GM12891 (cell line): Measurements from ENCODE around the gene CRISP1.

ENCODE experiments used
- PAX5 ChIP-seq: IDR thresholded peaks from 2 replicates; pipeline ENCODE4 v1.6.1; 2011; ENCODE audit warnings: low read length, moderate library complexity, mild to moderate bottlenecking; ENCODE audit not compliant: insufficient read depth, severe bottlenecking
- POLR2A ChIP-seq: IDR thresholded peaks from 2 replicates; pipeline ENCODE4 v1.6.1; 2011; ENCODE audit warnings: low read depth, low read length, control low read depth
- POLR2AphosphoS5 ChIP-seq: IDR thresholded peaks from 2 replicates; pipeline ENCODE4 v1.6.1; 2011; ENCODE audit warnings: low read depth, low read length, control low read depth
- SPI1 ChIP-seq: IDR thresholded peaks from 2 replicates; pipeline ENCODE4 v1.6.1; 2011; ENCODE audit warnings: low read depth, low read length, control low read depth
- TAF1 ChIP-seq: IDR thresholded peaks from 2 replicates; pipeline ENCODE4 v1.6.1; 2011; ENCODE audit warnings: low read depth, low read length, control low read depth

DNA sequence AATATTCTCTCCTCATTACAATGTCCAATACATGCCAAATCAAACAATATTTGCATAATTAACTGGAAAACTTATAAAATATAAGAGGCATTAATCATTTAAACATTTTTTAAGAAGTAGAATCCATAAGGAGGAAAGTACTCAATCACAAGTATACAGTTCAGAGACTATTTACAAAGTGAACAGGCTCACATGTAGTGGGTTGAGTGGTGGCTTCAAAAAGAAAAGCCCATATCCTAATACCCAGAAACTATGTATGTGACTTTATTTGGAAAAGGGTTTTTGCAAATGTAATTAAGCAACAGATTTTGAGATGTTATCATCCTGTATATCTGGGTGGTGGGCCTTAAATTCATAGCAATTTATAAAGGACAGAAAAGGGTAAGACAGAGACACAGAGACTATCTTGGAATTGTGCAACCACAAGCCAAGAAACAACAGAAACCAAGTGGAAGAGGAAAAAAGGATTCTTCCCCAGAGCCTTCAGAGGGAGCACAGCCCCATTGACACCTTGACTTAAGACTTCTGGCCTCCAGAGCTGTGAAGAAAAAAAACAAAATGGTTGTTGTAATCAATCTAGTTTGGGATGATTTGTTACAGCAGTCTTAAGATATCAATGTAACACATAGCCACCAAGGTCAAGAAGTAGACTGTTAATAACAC, 32.7 kb upstream of the CRISP1 start:
- TF ChIP-seq POLR2A (no peak), SPI1 (no peak), POLR2AphosphoS5 (no peak), TAF1 (no peak), PAX5 (no peak)
